ENCODE measurements around the gene LCN2.

DNA sequence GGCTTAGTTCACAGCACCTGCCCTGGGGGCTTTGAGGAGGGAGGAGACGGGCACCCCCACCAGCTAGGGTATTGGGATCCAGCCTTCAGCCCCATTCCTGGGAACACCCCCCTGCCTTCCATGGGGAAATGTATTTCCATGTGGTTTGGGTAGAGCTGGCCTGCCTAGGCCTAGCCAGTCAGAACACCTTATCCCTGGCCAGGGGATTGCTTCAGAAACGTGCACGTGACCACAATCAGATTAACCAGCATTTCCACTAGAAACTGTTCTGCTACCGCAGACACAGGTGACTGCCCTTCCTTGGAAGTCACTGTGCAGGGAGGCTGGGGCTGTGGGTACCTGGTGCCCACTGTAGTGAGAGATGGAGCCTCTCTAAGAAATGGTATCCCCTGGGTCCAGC is 24.8 kb downstream of the LCN2 start:
- TF ChIP-seq, protein P1, sequence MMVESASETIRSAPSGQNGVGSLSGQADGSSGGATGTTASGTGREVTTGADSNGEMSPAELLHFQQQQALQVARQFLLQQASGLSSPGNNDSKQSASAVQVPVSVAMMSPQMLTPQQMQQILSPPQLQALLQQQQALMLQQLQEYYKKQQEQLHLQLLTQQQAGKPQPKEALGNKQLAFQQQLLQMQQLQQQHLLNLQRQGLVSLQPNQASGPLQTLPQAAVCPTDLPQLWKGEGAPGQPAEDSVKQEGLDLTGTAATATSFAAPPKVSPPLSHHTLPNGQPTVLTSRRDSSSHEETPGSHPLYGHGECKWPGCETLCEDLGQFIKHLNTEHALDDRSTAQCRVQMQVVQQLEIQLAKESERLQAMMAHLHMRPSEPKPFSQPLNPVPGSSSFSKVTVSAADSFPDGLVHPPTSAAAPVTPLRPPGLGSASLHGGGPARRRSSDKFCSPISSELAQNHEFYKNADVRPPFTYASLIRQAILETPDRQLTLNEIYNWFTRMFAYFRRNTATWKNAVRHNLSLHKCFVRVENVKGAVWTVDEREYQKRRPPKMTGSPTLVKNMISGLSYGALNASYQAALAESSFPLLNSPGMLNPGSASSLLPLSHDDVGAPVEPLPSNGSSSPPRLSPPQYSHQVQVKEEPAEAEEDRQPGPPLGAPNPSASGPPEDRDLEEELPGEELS (CRISPR knock-in tag; IDR thresholded peaks at IDR 0.05) = no peak
- TF ChIP-seq, protein P2, sequence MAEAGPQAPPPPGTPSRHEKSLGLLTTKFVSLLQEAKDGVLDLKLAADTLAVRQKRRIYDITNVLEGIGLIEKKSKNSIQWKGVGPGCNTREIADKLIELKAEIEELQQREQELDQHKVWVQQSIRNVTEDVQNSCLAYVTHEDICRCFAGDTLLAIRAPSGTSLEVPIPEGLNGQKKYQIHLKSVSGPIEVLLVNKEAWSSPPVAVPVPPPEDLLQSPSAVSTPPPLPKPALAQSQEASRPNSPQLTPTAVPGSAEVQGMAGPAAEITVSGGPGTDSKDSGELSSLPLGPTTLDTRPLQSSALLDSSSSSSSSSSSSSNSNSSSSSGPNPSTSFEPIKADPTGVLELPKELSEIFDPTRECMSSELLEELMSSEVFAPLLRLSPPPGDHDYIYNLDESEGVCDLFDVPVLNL (CRISPR knock-in tag; IDR thresholded peaks at IDR 0.05; ENCODE audit: borderline replicate concordance, low read depth) = no peak
- TF ChIP-seq, protein P3, sequence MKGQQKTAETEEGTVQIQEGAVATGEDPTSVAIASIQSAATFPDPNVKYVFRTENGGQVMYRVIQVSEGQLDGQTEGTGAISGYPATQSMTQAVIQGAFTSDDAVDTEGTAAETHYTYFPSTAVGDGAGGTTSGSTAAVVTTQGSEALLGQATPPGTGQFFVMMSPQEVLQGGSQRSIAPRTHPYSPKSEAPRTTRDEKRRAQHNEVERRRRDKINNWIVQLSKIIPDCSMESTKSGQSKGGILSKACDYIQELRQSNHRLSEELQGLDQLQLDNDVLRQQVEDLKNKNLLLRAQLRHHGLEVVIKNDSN (CRISPR knock-in tag; IDR thresholded peaks at IDR 0.05) = no peak
- TF ChIP-seq TCF7 (CRISPR knock-in tag; IDR thresholded peaks at IDR 0.05; ENCODE audit: low read depth) (no peak), SP1 (CRISPR knock-in tag; conservative IDR thresholded peaks at IDR 0.05) (no peak), TEAD1 (CRISPR knock-in tag; IDR thresholded peaks at IDR 0.05) (no peak), GABPB1 (CRISPR knock-in tag; IDR thresholded peaks at IDR 0.05) (no peak), E2F5 (CRISPR knock-in tag; IDR thresholded peaks at IDR 0.05) (no peak), JUN (CRISPR knock-in tag; IDR thresholded peaks at IDR 0.05) (no peak)
- TF ChIP-seq, protein P4, sequence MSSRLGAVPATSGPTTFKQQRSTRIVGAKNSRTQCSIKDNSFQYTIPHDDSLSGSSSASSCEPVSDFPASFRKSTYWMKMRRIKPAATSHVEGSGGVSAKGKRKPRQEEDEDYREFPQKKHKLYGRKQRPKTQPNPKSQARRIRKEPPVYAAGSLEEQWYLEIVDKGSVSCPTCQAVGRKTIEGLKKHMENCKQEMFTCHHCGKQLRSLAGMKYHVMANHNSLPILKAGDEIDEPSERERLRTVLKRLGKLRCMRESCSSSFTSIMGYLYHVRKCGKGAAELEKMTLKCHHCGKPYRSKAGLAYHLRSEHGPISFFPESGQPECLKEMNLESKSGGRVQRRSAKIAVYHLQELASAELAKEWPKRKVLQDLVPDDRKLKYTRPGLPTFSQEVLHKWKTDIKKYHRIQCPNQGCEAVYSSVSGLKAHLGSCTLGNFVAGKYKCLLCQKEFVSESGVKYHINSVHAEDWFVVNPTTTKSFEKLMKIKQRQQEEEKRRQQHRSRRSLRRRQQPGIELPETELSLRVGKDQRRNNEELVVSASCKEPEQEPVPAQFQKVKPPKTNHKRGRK (CRISPR knock-in tag; IDR thresholded peaks at IDR 0.05; ENCODE audit: borderline replicate concordance) = no peak
- TF ChIP-seq, protein P5, sequence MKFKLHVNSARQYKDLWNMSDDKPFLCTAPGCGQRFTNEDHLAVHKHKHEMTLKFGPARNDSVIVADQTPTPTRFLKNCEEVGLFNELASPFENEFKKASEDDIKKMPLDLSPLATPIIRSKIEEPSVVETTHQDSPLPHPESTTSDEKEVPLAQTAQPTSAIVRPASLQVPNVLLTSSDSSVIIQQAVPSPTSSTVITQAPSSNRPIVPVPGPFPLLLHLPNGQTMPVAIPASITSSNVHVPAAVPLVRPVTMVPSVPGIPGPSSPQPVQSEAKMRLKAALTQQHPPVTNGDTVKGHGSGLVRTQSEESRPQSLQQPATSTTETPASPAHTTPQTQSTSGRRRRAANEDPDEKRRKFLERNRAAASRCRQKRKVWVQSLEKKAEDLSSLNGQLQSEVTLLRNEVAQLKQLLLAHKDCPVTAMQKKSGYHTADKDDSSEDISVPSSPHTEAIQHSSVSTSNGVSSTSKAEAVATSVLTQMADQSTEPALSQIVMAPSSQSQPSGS (CRISPR knock-in tag; IDR thresholded peaks at IDR 0.05; ENCODE audit: borderline replicate concordance, low read depth) = no peak
- TF ChIP-seq, protein P6, sequence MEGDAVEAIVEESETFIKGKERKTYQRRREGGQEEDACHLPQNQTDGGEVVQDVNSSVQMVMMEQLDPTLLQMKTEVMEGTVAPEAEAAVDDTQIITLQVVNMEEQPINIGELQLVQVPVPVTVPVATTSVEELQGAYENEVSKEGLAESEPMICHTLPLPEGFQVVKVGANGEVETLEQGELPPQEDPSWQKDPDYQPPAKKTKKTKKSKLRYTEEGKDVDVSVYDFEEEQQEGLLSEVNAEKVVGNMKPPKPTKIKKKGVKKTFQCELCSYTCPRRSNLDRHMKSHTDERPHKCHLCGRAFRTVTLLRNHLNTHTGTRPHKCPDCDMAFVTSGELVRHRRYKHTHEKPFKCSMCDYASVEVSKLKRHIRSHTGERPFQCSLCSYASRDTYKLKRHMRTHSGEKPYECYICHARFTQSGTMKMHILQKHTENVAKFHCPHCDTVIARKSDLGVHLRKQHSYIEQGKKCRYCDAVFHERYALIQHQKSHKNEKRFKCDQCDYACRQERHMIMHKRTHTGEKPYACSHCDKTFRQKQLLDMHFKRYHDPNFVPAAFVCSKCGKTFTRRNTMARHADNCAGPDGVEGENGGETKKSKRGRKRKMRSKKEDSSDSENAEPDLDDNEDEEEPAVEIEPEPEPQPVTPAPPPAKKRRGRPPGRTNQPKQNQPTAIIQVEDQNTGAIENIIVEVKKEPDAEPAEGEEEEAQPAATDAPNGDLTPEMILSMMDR (IDR thresholded peaks at IDR 0.05) = no peak
- TF ChIP-seq, protein P7, sequence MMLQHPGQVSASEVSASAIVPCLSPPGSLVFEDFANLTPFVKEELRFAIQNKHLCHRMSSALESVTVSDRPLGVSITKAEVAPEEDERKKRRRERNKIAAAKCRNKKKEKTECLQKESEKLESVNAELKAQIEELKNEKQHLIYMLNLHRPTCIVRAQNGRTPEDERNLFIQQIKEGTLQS (CRISPR knock-in tag; conservative IDR thresholded peaks at IDR 0.05) = no peak

Data from WTC11 (cell line).